ENCODE measurements around the gene SLC35F1. TPM values are rescaled to one million over a fixed set of nuclear protein-coding genes. Genes with fewer than 3 reads are reported as not detected.
A peak's percentile ranks its signal among the peaks of the same experiment; 100 is the strongest.

The SLC35F1 gene
- total RNA-seq, 1 donor from 2014 or later, result 0.23 TPM

DNA sequence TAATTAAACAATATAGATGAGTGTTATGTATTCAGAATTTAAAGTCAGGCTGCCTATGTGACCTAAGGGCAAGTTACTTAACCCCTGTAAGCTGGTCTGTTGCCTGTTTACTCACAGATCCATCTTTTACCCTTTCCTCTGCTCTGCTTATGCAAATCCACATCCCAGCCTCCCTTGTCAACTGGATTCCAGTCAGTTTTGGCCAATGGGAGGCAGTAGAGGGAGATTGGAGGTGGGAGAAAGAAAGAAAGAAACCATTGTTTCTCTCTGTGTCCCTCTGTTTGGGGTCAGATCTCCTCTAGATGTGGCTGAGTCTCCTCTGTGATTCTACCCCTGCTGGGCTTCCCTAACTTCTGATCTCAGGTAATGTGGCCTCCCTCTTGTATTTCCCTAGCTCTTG is 374.2 kb downstream of the SLC35F1 start:
- Mint-ChIP-seq H3K4me3 (ENCODE audit: unreplicated experiment) (no peak overlapping the region), H3K9me3 (ENCODE audit: unreplicated experiment) (no peaks in the 10 kb centered on the region), H3K36me3 (ENCODE audit: low read depth, unreplicated experiment) (no peaks in the 10 kb centered on the region), H3K4me1 (ENCODE audit: unreplicated experiment) (no peaks in the 10 kb centered on the region), H3K27me3 (ENCODE audit: unreplicated experiment) (peaks cover 3% of the 10 kb centered on the region), H3K27ac (ENCODE audit: unreplicated experiment) (no peak overlapping the region)
- DNase-seq (ENCODE audit: low spot score), result peak; percentile 8
- TF ChIP-seq, protein P1, sequence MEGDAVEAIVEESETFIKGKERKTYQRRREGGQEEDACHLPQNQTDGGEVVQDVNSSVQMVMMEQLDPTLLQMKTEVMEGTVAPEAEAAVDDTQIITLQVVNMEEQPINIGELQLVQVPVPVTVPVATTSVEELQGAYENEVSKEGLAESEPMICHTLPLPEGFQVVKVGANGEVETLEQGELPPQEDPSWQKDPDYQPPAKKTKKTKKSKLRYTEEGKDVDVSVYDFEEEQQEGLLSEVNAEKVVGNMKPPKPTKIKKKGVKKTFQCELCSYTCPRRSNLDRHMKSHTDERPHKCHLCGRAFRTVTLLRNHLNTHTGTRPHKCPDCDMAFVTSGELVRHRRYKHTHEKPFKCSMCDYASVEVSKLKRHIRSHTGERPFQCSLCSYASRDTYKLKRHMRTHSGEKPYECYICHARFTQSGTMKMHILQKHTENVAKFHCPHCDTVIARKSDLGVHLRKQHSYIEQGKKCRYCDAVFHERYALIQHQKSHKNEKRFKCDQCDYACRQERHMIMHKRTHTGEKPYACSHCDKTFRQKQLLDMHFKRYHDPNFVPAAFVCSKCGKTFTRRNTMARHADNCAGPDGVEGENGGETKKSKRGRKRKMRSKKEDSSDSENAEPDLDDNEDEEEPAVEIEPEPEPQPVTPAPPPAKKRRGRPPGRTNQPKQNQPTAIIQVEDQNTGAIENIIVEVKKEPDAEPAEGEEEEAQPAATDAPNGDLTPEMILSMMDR (IDR thresholded peaks at IDR 0.05; ENCODE audit: unreplicated experiment), result no peak

DNA sequence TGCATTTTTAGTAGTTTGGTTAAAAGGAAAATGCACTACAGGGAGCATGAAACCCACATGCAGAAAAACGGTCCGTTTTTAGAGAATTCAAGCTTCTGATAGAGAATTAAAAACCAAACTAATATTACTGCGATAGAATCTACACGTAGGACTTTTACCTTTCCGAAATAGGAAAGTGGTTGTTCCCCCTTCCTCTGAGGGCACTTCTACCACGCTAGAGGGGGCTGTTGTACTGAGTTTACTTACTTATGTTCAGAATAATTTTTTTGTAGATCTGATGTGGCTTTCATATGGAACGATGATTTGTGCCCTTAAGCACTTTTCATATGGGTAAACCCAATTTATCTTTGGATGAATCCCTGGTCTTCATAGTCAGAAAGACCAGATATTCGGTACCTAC is 376.7 kb downstream of the SLC35F1 start:
- no peak overlapping the region for H3K4me3 Mint-ChIP-seq (ENCODE audit: unreplicated experiment)
- DNase-seq (ENCODE audit: low spot score), result peak; percentile 44
- no peaks in the 10 kb centered on the region for H3K27me3 Mint-ChIP-seq (ENCODE audit: unreplicated experiment)
- H3K4me1 Mint-ChIP-seq (ENCODE audit: unreplicated experiment), result peaks cover 5% of the 10 kb centered on the region
- H3K36me3 Mint-ChIP-seq (ENCODE audit: low read depth, unreplicated experiment), result no peaks in the 10 kb centered on the region
- H3K9me3 Mint-ChIP-seq (ENCODE audit: unreplicated experiment), result no peaks in the 10 kb centered on the region
- no peak overlapping the region for H3K27ac Mint-ChIP-seq (ENCODE audit: unreplicated experiment)
- TF ChIP-seq, protein P1 (IDR thresholded peaks at IDR 0.05; ENCODE audit: unreplicated experiment), result peak; percentile 45

DNA sequence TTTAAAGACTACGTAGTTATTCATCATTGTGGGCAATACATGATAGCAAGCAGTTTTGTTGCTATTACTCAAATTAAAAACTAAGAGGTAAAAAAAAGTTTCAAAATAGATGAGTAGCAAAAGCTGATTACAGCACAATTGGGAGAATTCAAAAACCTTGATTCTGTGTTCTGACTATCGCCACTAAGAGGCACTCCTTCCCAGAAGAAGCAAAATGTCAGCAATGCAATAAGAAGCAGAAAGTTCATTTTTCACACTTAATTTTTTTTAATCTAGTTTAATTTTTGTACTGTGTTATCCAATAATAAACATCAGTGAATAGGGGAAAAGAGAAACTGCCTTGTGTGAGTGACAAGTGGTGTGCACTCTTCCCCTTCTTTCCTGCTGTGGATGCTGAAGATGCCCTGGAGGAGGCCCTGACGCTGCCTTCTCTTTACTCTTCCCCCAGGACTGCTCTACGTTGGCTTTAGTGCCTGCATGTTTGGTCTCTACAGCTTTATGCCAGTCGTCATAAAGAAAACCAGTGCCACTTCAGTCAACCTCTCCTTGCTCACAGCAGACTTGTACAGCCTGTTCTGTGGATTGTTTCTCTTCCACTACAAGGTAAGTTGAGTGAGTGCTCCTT is 377.8 kb downstream of the SLC35F1 start:
- Mint-ChIP-seq H3K27ac (ENCODE audit: unreplicated experiment) (no peak overlapping the region), H3K36me3 (ENCODE audit: low read depth, unreplicated experiment) (no peaks in the 10 kb centered on the region), H3K4me1 (ENCODE audit: unreplicated experiment) (peaks cover 5% of the 10 kb centered on the region), H3K9me3 (ENCODE audit: unreplicated experiment) (no peaks in the 10 kb centered on the region), H3K27me3 (ENCODE audit: unreplicated experiment) (no peaks in the 10 kb centered on the region), H3K4me3 (ENCODE audit: unreplicated experiment) (no peak overlapping the region)
- DNase-seq (ENCODE audit: low spot score), result no peak
- TF ChIP-seq, protein P1 (IDR thresholded peaks at IDR 0.05; ENCODE audit: unreplicated experiment), result no peak

DNA sequence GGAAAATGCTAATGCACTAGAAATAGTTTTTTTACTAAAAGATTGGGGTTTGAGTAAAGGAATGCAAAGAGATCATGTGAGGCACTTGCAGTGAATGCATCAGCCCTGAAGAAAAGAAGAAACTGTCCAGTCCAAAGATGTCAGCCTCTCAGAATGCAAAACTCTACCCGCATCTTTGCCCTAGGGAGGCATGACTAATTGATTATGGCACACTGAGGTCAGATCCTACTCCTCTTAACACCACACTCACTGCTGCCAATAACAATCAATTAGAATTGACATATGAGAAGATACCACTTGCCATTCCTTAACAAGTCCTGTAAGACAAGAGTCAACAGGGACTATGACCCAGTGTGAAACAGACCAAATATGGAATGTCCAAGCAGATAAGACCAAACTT is 378.7 kb downstream of the SLC35F1 start:
- TF ChIP-seq, protein P1 (IDR thresholded peaks at IDR 0.05; ENCODE audit: unreplicated experiment), result no peak
- no peaks in the 10 kb centered on the region for H3K36me3 Mint-ChIP-seq (ENCODE audit: low read depth, unreplicated experiment)
- no peak for DNase-seq (ENCODE audit: low spot score)
- H3K4me3 Mint-ChIP-seq (ENCODE audit: unreplicated experiment), result no peak overlapping the region
- H3K9me3 Mint-ChIP-seq (ENCODE audit: unreplicated experiment), result no peaks in the 10 kb centered on the region
- H3K27ac Mint-ChIP-seq (ENCODE audit: unreplicated experiment), result no peak overlapping the region
- H3K27me3 Mint-ChIP-seq (ENCODE audit: unreplicated experiment), result no peaks in the 10 kb centered on the region
- peaks cover 5% of the 10 kb centered on the region for H3K4me1 Mint-ChIP-seq (ENCODE audit: unreplicated experiment)

DNA sequence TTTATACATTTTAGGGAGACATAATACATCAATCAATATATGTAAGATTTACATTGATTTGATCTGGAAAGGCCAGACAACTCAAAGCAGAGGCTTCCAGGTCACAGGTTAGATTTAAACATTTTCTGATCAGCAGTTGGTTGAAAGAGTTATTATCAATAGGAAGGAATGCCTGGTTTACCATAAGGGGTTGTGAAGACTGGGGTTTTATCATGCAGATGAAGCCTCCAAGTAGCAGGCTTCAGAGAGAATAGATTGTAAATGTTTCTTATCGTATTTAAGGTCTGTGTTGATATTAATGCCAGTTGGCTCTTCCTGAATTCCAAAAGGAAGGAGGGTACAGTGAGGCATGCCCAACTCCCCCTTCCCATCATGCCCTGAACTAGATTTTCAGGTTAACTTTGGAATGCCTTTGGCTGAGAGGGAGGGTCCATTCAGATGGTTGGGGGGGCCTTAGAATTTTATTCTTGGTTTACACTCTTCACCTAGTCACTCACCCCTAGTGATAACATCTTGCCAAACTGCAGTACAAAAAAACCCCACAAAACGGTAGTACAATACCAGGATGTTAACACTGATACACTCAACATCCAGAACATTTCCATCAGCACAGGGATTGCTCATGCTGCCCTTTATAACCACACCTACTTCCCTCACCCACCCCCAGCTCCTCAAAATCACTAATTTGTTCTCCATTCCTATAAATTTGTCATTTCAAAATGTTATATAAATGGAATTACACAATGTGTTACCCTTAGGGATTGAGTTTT is 381.5 kb downstream of the SLC35F1 start:
- no peak overlapping the region for H3K27ac Mint-ChIP-seq (ENCODE audit: unreplicated experiment)

More for the DNA sequence above, 381.5 kb downstream of the SLC35F1 start:
- no peak for DNase-seq (ENCODE audit: low spot score)
- Mint-ChIP-seq H3K4me3 (ENCODE audit: unreplicated experiment) (no peak overlapping the region), H3K4me1 (ENCODE audit: unreplicated experiment) (peaks cover 5% of the 10 kb centered on the region), H3K9me3 (ENCODE audit: unreplicated experiment) (no peaks in the 10 kb centered on the region), H3K27me3 (ENCODE audit: unreplicated experiment) (no peaks in the 10 kb centered on the region), H3K36me3 (ENCODE audit: low read depth, unreplicated experiment) (no peaks in the 10 kb centered on the region)
- TF ChIP-seq, protein P1 (IDR thresholded peaks at IDR 0.05; ENCODE audit: unreplicated experiment), result no peak
